CD4-positive, alpha-beta T cell treated with Interferon gamma for 1 hour (primary cell): ENCODE data around the gene SLC25A38.
"Not testable (repeated sequence)": the region's sequence is repeated elsewhere in the genome, so short reads cannot be mapped to it uniquely, and the experiment has no call there.

ENCODE experiments used
- DNase-seq: peaks from one replicate; pipeline ENCODE4 v3.0.0-alpha.2; 2020

The SLC25A38 gene

GRCh38 chr3:39408493-39409372 lies 25.6 kb downstream of the SLC25A38 start:
- DNase-seq: no peak

- DNase-seq: no peak
Measured at GRCh38 chr3:39409514-39410136, 26.5 kb downstream of the SLC25A38 start.

- no peak for DNase-seq
Measured at GRCh38 chr3:39410893-39411292, 27.7 kb downstream of the SLC25A38 start.

- no peak for DNase-seq
Measured at GRCh38 chr3:39412668-39413260, 29.6 kb downstream of the SLC25A38 start.

- no peak for DNase-seq
Measured at GRCh38 chr3:39413691-39414420, 30.7 kb downstream of the SLC25A38 start.

- no peak for DNase-seq
Measured at GRCh38 chr3:39414421-39414907, 31.3 kb downstream of the SLC25A38 start.

GRCh38 chr3:39415302-39415701 lies 32.1 kb downstream of the SLC25A38 start:
- not testable (repeated sequence) for DNase-seq

GRCh38 chr3:39415983-39416382 lies 32.8 kb downstream of the SLC25A38 start:
- no peak for DNase-seq

GRCh38 chr3:39416998-39417397 lies 33.8 kb downstream of the SLC25A38 start:
- not testable (repeated sequence) for DNase-seq

- not testable (repeated sequence) for DNase-seq
Measured at GRCh38 chr3:39418556-39419225, 35.5 kb downstream of the SLC25A38 start.

- DNase-seq: no peak
Measured at GRCh38 chr3:39419742-39420315, 36.7 kb downstream of the SLC25A38 start.

- DNase-seq: no peak
Measured at GRCh38 chr3:39420543-39420942, 37.4 kb downstream of the SLC25A38 start.

- no peak for DNase-seq
Measured at GRCh38 chr3:39423436-39423970, 40.3 kb downstream of the SLC25A38 start.

GRCh38 chr3:39426312-39426711 lies 43.1 kb downstream of the SLC25A38 start:
- no peak for DNase-seq

- DNase-seq: no peak
Measured at GRCh38 chr3:39427506-39427905, 44.3 kb downstream of the SLC25A38 start.

- no peak for DNase-seq
Measured at GRCh38 chr3:39428745-39429201, 45.6 kb downstream of the SLC25A38 start.

GRCh38 chr3:39429466-39429865 lies 46.3 kb downstream of the SLC25A38 start:
- DNase-seq: no peak

- DNase-seq: no peak
Measured at GRCh38 chr3:39432342-39432741, 49.2 kb downstream of the SLC25A38 start.

- no peak for DNase-seq
Measured at GRCh38 chr3:39433642-39434041, 50.5 kb downstream of the SLC25A38 start.

GRCh38 chr3:39434574-39434973 lies 51.4 kb downstream of the SLC25A38 start:
- no peak for DNase-seq

GRCh38 chr3:39435006-39435748 lies 52.0 kb downstream of the SLC25A38 start:
- no peak for DNase-seq
